IMR-90 (cell line): Measurements from ENCODE around the gene GBA2.

Experiments
- BHLHE40 ChIP-seq: fragments of 150-350 bp; IDR thresholded peaks from 2 replicates; pipeline ENCODE4 v1.6.1; 2016; ENCODE audit warnings: mild to moderate bottlenecking, low read depth, low read length
- CEBPB ChIP-seq: IDR thresholded peaks from 2 replicates; pipeline ENCODE4 v1.6.1; 2012; ENCODE audit warnings: low read depth, low read length, improper control_type of control experiment
- CHD1 ChIP-seq: IDR thresholded peaks from 2 replicates; pipeline ENCODE4 v1.6.1; 2012; ENCODE audit warnings: low read depth, low read length, improper control_type of control experiment
- POLR2A ChIP-seq: IDR thresholded peaks from 2 replicates; pipeline ENCODE4 v1.6.1; 2012; ENCODE audit warnings: mild to moderate bottlenecking, low read depth, low read length
- TF ChIP-seq, protein P1 (sequence below): conservative IDR thresholded peaks from 2 replicates; pipeline ENCODE4 v1.5.1; 2012; ENCODE audit warnings: mild to moderate bottlenecking, low read depth, low read length, improper control_type of control experiment

DNA sequence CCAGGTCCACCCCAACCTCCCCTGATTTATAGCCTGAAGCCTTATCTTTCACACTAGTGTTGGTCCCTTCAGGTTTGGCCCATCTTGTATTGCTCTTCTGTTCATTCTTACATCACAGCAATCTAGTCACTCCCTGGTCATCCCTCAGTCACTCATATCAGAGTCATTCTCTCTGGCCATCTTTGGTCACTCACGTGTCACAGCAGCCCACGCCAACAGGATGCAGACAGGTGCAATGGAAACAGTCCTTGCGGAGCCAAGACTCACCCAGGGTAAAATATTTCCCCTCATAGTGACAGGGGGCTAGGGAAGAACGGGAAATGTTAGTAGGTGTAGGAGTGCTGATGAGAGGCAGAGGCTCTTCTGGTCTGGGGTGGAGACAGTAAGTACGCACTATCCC is 4.4 kb upstream of the GBA2 start:
- TF ChIP-seq, protein P1, sequence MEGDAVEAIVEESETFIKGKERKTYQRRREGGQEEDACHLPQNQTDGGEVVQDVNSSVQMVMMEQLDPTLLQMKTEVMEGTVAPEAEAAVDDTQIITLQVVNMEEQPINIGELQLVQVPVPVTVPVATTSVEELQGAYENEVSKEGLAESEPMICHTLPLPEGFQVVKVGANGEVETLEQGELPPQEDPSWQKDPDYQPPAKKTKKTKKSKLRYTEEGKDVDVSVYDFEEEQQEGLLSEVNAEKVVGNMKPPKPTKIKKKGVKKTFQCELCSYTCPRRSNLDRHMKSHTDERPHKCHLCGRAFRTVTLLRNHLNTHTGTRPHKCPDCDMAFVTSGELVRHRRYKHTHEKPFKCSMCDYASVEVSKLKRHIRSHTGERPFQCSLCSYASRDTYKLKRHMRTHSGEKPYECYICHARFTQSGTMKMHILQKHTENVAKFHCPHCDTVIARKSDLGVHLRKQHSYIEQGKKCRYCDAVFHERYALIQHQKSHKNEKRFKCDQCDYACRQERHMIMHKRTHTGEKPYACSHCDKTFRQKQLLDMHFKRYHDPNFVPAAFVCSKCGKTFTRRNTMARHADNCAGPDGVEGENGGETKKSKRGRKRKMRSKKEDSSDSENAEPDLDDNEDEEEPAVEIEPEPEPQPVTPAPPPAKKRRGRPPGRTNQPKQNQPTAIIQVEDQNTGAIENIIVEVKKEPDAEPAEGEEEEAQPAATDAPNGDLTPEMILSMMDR: no peak
- TF ChIP-seq POLR2A (no peak), CHD1 (no peak), BHLHE40 (no peak), CEBPB (no peak)
